ENCODE measurements around the gene MCF2L2. TPM values are rescaled to one million over a fixed set of nuclear protein-coding genes. Genes with fewer than 3 reads are reported as not detected.

The MCF2L2 gene
- total and polyA plus RNA-seq, 9 of the 15 experiments (the other 6 are each of a cell fraction or from before 2014, with no cell fraction given), result 0.56 to 4.2 (median 3.0) TPM

GRCh38 chr3:183411216-183411922 is 17.1 kb downstream of the MCF2L2 start (continued):
- 0 out of 2 replicates have a peak, but pooled peaks have one; percentile 12 for TF ChIP-seq TEAD4 (IDR thresholded peaks at IDR 0.05; ENCODE audit: low read length)
- TF ChIP-seq TEAD4 (CRISPR knock-in tag; IDR thresholded peaks at IDR 0.05; ENCODE audit: borderline replicate concordance), result no peak
- TF ChIP-seq, protein P1, sequence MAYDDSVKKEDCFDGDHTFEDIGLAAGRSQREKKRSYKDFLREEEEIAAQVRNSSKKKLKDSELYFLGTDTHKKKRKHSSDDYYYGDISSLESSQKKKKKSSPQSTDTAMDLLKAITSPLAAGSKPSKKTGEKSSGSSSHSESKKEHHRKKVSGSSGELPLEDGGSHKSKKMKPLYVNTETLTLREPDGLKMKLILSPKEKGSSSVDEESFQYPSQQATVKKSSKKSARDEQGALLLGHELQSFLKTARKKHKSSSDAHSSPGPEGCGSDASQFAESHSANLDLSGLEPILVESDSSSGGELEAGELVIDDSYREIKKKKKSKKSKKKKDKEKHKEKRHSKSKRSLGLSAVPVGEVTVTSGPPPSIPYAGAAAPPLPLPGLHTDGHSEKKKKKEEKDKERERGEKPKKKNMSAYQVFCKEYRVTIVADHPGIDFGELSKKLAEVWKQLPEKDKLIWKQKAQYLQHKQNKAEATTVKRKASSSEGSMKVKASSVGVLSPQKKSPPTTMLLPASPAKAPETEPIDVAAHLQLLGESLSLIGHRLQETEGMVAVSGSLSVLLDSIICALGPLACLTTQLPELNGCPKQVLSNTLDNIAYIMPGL (CRISPR knock-in tag; IDR thresholded peaks at IDR 0.05), result no peak
- TF ChIP-seq RB1 (IDR thresholded peaks at IDR 0.05; ENCODE audit: low read depth), result no peak
- TF ChIP-seq ATF3 (IDR thresholded peaks at IDR 0.05), result no peak
- TF ChIP-seq ATF3 (CRISPR knock-in tag; conservative IDR thresholded peaks at IDR 0.05), result no peak
- no peak for TF ChIP-seq COPS2 (conservative IDR thresholded peaks at IDR 0.05)
- peak; percentile 70 for TF ChIP-seq CBFA2T3 (IDR thresholded peaks at IDR 0.05)
- TF ChIP-seq ZSCAN32 (CRISPR knock-in tag; IDR thresholded peaks at IDR 0.05), result no peak
